Body of pancreas (tissue), 4 donors: ENCODE results near the gene BAIAP2L1.

ENCODE experiments used
- CTCF ChIP-seq, 7 experiments: fragments of 450-650 bp in 4 of 7; fragments of 200-600 bp in 3 of 7; sonication (generic) in 3 of 7; IDR thresholded peaks; one replicate each; pipeline ENCODE4 v1.5.1; 2016 to 2019; ENCODE audit warnings: antibody characterized with exemption in 7 of 7
- POLR2A ChIP-seq, 3 donors: fragments of 450-650 bp; IDR thresholded peaks; one replicate each; pipeline ENCODE4 v1.6.1; 2016; ENCODE audit warnings: antibody characterized with exemption in 3 of 3, mild to moderate bottlenecking in 2 of 3

- TF ChIP-seq CTCF (IDR thresholded peaks at IDR 0.05) = no peak
- no peak for TF ChIP-seq POLR2A (IDR thresholded peaks at IDR 0.05)
Observed at GRCh38 chr7:98303906-98304305, 97.0 kb downstream of the BAIAP2L1 start.
